ENCODE results near the gene HMOX1.
"Not testable (repeated sequence)": the region's sequence is repeated elsewhere in the genome, so short reads cannot be mapped to it uniquely, and the experiment has no call there.

The HMOX1 gene

GRCh38 chr22:35380013-35380412 is 883 bp upstream of the HMOX1 start:
- peak; percentile 51 for DNase-seq (ENCODE audit: low read depth)

DNA sequence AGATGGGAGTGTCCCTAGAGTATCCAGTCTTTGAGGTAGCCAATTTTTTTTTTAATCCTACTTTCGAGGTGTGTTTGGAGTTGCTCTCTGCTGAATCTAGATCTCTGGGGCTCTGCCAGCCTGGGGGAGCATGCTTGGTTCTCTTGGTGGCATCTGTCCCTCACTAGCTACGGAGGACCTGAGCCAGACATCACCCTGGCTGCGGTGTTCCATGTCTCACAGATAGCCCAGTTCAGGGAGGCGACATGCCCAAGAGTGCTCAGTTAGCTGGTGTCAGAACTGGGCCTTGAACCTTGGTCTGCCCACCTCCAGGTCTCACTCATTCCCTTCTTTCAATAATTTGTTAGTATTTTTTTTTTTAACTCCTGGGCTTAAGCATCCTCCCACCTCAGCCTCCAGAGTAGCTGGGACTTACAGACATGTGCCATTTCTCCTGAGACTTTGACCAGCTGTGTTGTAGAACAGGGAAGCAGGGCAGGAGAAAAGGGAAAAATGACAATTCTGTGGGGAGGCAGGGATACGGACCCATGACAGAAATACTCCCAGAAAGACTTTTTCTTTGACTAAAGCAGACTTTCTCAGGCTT is 621 bp downstream of the HMOX1 start:
- DNase-seq (ENCODE audit: low read depth), result no peak

DNA sequence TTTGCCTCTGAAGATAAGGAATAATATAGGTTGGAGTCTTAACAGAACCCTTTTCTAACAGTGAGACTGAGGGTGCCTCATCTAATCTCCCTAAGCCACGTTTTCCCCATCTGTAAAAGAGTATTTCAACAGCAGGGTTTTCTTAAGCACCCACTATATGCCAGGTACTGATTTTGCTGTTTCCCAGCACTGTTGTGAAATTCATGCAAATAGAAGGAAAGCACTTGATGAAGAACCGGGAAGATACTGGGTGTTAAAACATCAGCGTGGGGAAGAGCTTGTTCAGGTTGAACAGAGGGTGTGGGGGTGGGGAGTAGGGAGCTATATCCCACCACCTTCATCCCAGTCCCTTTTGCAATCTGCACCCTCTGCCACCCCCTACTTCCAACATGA is 2.8 kb downstream of the HMOX1 start:
- DNase-seq (ENCODE audit: low read depth), result no peak

DNA sequence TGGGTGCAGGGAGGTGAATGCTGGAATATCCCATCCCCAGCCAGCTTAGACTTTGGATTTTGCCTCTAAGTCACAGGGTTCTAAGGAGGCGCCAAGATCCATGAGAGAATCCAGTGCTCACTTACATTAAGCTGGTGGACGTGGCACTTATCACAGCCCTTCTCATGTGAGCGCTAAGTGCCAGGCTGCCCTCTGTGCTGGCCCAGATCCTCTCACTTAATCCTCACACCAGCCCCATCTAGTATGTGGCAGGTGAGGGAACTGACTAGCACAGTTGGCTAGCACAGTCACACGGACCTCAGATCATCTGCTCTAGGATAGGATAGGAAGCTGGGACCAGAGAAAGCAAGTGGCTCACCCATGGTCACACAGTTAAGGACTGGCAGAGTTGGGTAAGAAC is 3.6 kb downstream of the HMOX1 start:
- no peak for DNase-seq (ENCODE audit: low read depth)

DNA sequence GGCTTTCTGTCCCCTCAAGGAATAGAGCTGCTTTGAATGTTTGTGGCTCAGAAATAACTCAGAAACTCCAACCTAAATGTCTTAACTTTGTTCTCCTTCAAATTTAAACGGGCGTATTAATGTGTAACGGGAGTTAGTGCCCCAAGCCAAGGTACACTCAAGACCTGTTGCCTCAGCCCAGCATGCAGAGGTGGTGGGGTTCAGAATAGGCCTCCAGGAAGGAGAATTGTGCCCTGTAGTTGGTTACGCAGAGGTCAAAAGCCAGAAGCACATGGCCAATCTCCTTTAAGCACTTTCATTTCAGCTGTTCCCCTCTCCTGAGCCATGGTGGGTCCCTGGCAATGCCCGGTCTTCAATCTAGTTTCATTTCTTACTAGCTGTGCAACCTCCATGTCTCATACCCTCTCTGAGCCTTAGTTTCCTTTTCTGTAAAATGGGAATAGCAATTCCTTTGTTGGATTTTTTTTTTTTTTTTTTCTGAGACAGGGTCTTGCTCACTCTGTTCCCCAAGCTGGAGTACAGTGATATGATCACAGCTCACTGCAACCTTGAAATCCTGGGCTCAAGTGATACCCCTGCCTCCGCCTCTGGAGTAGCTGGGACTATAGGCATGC is 4.2 kb downstream of the HMOX1 start:
- DNase-seq (ENCODE audit: low read depth), result no peak

DNA sequence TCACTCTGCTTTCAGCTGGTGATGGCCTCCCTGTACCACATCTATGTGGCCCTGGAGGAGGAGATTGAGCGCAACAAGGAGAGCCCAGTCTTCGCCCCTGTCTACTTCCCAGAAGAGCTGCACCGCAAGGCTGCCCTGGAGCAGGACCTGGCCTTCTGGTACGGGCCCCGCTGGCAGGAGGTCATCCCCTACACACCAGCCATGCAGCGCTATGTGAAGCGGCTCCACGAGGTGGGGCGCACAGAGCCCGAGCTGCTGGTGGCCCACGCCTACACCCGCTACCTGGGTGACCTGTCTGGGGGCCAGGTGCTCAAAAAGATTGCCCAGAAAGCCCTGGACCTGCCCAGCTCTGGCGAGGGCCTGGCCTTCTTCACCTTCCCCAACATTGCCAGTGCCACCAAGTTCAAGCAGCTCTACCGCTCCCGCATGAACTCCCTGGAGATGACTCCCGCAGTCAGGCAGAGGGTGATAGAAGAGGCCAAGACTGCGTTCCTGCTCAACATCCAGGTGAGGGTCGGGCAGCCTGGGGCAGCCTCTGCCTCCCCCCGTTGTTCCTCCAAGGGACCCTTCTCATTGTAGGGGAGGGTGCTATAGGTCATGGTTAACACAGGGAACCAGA is 5.9 kb downstream of the HMOX1 start:
- DNase-seq (ENCODE audit: low read depth), result no peak

- no peak for DNase-seq (ENCODE audit: low read depth)
These were observed 10.0 kb downstream of the HMOX1 start for GRCh38 chr22:35390933-35391332.

GRCh38 chr22:35392357-35392756 is 11.5 kb downstream of the HMOX1 start:
- no peak for DNase-seq (ENCODE audit: low read depth)

DNA sequence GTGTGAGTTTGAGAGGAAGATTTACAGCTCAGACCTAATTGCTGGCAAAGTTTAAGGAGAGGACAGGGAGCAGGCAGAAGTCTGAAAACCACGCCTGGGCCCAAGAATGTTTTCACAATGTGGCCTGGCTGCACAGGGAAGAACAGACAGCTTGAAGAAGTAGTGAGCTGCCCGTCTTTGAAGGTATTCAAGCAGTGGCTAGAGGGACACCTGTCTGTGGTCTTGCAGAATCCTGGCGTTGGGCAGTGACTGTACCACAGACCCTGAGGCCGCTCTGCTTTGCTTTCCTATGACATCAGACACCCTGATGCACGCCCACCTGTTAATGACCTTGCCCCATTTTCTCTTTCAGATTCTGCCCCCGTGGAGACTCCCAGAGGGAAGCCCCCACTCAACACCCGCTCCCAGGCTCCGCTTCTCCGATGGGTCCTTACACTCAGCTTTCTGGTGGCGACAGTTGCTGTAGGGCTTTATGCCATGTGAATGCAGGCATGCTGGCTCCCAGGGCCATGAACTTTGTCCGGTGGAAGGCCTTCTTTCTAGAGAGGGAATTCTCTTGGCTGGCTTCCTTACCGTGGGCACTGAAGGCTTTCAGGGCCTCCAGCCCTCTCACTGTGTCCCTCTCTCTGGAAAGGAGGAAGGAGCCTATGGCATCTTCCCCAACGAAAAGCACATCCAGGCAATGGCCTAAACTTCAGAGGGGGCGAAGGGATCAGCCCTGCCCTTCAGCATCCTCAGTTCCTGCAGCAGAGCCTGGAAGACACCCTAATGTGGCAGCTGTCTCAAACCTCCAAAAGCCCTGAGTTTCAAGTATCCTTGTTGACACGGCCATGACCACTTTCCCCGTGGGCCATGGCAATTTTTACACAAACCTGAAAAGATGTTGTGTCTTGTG is 12.5 kb downstream of the HMOX1 start:
- no peak for DNase-seq (ENCODE audit: low read depth)

DNA sequence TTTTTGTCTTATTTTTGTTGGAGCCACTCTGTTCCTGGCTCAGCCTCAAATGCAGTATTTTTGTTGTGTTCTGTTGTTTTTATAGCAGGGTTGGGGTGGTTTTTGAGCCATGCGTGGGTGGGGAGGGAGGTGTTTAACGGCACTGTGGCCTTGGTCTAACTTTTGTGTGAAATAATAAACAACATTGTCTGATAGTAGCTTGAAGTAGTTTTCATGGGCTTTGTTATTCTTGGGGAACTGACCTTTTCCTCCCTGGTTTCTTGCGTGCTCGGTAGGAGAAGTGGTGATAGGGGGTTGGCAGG is 13.1 kb downstream of the HMOX1 start:
- no peak for DNase-seq (ENCODE audit: low read depth)

- no peak for DNase-seq (ENCODE audit: low read depth)
These were observed 14.1 kb downstream of the HMOX1 start for GRCh38 chr22:35394810-35395563.

DNA sequence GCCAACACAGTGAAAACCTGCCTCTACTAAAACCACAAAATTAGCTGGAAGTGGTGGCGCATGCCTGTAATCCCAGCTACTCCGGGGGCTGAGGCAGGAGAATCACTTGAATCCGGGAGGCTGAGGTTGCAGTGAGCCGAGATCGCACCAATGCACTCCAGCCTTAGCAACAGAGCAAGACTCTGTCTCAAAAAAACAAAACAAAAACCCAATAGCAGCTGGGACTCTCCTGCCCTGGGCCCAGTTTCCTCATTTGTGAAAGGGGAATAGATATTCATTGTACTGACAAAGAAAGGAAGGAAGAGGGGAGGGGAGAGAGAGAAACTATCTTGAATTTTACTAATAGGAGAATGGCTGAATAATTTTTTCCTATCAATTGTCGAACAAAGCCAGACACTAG is 15.7 kb downstream of the HMOX1 start:
- DNase-seq (ENCODE audit: low read depth), result not testable (repeated sequence)

DNA sequence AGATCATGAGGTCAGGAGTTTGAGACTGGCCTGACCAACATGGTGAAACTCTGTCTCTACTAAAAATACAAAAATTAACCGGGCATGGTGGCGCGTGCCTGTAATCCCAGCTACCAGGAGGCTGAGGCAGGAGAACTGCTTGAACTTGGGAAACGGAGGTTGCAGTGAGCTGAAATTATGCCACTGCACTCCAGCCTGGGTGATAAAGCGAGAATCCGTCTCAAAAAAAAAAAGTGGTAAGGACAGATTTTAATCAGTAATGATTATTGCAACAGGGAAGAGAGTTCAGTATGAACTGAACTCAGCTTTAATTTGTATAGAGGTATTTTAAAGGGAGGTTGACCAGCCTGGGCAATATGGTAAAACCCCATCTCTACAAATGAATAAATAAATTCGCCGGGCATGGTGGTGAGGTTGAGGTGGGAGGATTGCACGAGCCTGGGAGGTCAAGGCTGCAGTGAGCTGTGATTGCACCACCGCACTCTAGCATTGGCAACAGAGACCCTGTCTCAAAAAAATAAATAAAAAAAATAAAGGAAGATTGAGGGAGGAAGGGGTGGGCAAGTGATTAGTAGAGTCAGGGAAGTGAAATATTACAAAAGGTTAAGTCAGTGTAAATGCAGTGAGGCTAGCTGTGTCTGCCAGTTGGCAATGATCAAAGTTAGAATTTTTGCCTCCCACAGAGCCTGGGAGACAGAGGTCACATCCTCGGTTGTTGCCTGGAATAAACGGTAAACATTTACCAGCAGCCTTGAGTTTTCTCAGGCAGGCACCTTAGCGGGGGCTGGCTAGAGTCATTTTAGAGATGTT is 16.4 kb downstream of the HMOX1 start:
- no peak for DNase-seq (ENCODE audit: low read depth)

DNA sequence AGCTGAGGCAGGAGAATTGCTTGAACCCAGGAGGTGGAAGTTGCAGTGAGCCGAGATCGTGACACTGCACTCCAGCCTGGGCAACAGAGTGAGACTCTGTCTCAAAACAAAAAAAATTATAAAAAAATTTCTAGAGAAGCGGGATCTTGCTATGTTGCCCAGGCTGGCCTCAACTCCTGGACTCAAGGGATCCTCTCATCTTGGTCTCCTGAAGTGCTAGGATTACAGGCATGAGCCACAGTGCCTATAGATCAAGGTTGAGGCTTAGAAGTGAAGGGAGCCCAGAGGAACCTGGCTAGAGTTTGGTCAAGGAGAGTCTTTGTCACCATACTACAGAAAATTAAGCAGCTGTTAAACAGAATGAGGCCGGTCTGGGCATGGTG is 17.7 kb downstream of the HMOX1 start:
- DNase-seq (ENCODE audit: low read depth), result no peak

GRCh38 chr22:35399114-35399677 is 18.3 kb downstream of the HMOX1 start:
- DNase-seq (ENCODE audit: low read depth), result no peak

DNA sequence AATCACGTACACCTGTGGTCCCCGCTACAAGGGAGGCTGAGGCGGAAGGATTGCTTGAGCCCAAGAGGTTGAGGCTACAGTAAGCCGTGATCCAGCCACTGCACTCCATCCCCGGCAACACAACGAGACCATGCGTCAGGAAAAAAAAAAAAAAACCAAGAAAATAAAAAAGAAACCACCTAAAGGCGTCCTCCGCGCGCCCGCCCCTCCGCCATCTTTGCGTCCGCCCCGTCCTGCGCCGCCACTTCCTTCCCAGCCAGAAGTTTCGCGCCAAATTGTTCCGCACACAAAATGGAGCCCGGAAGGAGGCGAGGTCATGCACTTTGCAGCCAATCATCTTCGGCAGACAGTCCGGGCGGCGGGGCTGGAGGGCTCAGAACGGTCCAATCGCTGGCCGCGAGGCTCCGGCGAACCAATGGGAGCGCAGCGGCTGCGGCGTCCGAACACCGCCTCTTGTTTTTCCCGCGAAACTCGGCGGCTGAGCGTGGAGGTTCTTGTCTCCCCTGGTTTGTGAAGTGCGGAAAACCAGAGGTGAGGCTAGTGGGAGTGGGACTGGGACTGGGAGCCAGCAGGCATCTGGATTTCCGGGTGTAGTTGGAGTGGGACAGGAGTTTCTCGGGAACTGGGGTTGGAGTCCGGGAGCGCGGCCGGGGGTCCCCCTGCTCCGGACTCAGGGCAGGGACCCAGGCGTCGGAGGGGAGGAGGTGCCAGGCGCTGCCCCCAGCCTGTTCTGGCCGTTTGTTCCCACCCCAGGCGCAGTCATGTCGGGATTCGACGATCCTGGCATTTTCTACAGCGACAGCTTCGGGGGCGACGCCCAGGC is 19.0 kb downstream of the HMOX1 start, which contains the start of gene MCM5:
TSS of gene MCM5 (plus strand) at position 463 of the 823 bp plus-strand sequence. CDS start at position 762, 299 bp downstream.
- DNase-seq (ENCODE audit: low read depth), result peak; percentile 97

DNA sequence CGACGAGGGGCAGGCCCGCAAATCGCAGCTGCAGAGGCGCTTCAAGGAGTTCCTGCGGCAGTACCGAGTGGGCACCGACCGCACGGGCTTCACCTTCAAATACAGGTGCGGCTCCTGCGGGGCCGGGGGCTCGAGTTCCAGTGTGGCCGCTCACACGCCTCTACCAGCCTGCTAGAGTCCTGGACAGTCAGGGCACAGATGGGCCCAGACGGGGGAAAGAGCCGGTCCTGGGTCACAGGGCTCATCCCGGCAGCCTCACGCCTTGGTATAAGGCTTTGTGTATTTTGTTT is 19.6 kb downstream of the HMOX1 start:
- DNase-seq (ENCODE audit: low read depth), result no peak

DNA sequence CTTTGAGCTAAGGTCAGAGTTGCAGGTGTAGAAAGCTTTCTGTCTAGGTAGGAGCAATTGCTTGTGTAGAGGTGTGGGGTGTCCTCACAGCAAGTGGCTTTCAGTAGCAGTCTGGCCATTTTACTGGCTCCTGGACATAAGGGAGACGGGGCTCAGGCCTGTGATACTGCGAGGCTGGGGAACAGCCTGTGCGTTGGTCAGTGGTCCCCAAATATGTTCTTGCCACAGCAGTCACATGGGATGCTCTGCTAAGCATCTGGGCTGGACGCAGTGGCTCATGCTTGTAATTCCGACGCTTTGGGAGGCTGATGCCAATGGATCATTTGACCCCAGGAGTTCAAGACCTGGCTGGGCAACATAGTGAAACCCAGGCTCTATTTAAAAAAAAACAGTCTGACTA is 21.0 kb downstream of the HMOX1 start:
- no peak for DNase-seq (ENCODE audit: low read depth)

- DNase-seq (ENCODE audit: low read depth), result no peak
These were observed 22.5 kb downstream of the HMOX1 start for GRCh38 chr22:35403356-35403755.

- DNase-seq (ENCODE audit: low read depth), result no peak
These were observed 23.3 kb downstream of the HMOX1 start for GRCh38 chr22:35404176-35404575.

Measured in stromal cell of bone marrow (primary cell).